HG02610 (cell line): ENCODE results near the gene FTHL17.

Source experiments
- ATAC-seq: cut with Tn5 transposase; IDR thresholded peaks from one replicate; pipeline ENCODE4 v1.9.1; 2021; ENCODE audit warnings: mild to moderate bottlenecking, moderate library complexity; ENCODE audit not compliant: unreplicated experiment

Gene FTHL17

DNA sequence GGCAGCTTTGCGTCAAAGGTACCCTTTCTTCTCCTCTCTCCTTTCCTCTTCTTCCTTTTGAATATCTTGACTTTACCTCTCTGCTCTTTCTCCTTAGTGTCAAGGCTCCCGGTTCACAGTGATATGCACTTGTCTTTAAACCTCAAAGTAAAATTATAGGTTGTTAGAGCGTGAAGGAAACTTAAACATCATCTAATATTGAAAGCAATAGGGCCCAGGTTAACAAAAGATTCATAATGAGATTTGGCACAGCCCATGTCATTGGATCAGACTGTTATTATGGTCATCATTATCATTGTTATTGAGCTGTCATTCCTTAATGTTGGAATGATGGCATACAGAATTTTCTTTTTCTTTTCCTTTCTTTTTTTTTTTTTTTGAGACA, 32.5 kb downstream of the FTHL17 start:
- no peak for ATAC-seq

DNA sequence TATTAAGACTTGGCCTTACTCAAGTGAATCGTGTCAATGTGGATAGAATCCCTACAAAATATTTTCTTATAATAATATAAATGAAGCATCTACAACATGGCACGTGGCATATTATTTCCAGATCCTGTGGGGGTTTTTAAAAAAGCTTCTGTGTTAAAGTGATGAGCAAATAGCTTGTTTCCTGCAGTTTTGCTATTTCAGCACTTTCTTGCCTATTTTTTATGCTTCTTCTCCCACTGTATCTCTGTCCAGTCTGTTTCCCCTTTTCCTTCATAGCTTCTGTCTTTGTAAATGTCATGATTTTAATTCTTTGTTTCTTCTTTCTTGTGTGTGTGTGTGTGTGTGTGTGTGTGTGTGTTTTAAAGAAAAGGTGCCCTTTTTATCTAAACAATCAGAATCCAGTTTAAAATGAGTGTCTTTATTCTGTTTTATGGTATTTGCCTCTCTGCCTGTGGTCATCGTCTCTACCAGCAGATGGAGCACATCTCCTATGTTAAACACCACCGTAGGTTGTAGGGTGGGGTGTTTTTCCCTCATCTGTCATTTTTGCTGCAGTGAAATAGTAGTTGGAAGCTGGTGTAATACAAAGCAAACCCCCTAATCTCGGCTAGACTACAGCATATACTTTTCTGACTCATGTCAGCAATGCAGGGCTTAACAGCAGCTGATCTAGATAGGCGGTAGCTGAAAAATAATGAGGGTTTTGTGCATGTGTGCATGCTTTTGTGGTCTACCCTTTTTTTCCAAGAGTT, 33.1 kb downstream of the FTHL17 start:
- ATAC-seq: peak; percentile 78

GRCh38 chrX:31036895-31037294, 34.9 kb downstream of the FTHL17 start:
- peak; percentile 66 for ATAC-seq

GRCh38 chrX:31027351-31027750, 44.5 kb downstream of the FTHL17 start:
- ATAC-seq: no peak

DNA sequence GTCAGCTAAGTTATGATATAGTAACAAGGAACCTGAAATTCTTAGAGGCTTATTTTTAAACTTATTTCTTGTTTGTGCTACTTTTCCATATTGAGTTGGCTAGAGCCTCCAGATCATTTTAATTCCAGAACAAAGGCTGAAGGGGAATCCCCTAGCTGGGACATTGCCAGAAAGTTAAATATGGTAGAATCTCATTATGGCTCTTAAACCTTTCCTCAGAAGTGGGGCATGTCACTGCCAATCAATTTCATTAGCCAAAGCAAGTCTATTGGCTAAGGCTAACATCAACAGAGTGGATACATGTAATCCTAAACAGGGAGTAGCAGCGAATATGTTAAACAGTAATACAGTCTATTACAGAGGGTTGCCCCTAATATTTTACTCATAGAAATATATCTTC, 47.0 kb downstream of the FTHL17 start:
- no peak for ATAC-seq

GRCh38 chrX:31021537-31021936, 50.3 kb downstream of the FTHL17 start:
- no peak for ATAC-seq
